ENCODE data around the gene ENPP3. TPM values are rescaled to one million over a fixed set of nuclear protein-coding genes. Genes with fewer than 3 reads are reported as not detected.

The ENPP3 gene
- total and polyA plus RNA-seq, 10 donors = 0.23 to 1.3 (median 0.54) TPM

GRCh38 chr6:131758920-131759319 is 121.8 kb downstream of the ENPP3 start:
- Histone ChIP-seq H3K27ac (no peak overlapping the region), H3K4me3 (no peak overlapping the region), H3K4me1 (no peaks in the 10 kb centered on the region), H3K9me3 (no peaks in the 10 kb centered on the region), H3K36me3 (no peaks in the 10 kb centered on the region), H3K27me3 (replicated peaks in 1 of 7) (no peaks in the 10 kb centered on the region)
- DNase-seq = no peak
- no peak for TF ChIP-seq POLR2A (IDR thresholded peaks at IDR 0.05)
- no peak for TF ChIP-seq POLR2AphosphoS5 (IDR thresholded peaks at IDR 0.05)
- no peak for TF ChIP-seq CTCF (IDR thresholded peaks at IDR 0.05 in 8 of 11, conservative IDR thresholded peaks at IDR 0.05 in 3 of 11)
- intact Hi-C loops (cut with DNase I; ENCODE audit: low total_unique reads) = no loop called here
- 82 to 95% (median 92%) methylated on average over 4 of the region's 4 CpGs for WGBS, 5 donors

GRCh38 chr6:131761060-131761761 is 124.1 kb downstream of the ENPP3 start:
- no peaks in the 10 kb centered on the region for H3K4me1 ChIP-seq
- no peaks in the 10 kb centered on the region for H3K9me3 ChIP-seq
- no peaks in the 10 kb centered on the region for H3K36me3 ChIP-seq
- TF ChIP-seq POLR2AphosphoS5 (IDR thresholded peaks at IDR 0.05) = no peak
- no peak for TF ChIP-seq CTCF (IDR thresholded peaks at IDR 0.05 in 8 of 11, conservative IDR thresholded peaks at IDR 0.05 in 3 of 11)
- no peak for TF ChIP-seq POLR2A (IDR thresholded peaks at IDR 0.05)
- H3K27ac ChIP-seq = no peak overlapping the region
- H3K27me3 ChIP-seq (replicated peaks in 1 of 7) = no peaks in the 10 kb centered on the region
- no peak for DNase-seq
- intact Hi-C loops (cut with DNase I; ENCODE audit: low total_unique reads) = no loop called here
- 75 to 89% (median 80%) methylated on average over 6 of the region's 6 CpGs for WGBS, 5 donors
- H3K4me3 ChIP-seq = no peak overlapping the region

- H3K4me3 ChIP-seq = no peak overlapping the region
- H3K27me3 ChIP-seq (replicated peaks in 1 of 7) = no peaks in the 10 kb centered on the region
- no peaks in the 10 kb centered on the region for H3K36me3 ChIP-seq
- no peak for DNase-seq
- no peaks in the 10 kb centered on the region for H3K4me1 ChIP-seq
- H3K9me3 ChIP-seq = no peaks in the 10 kb centered on the region
- TF ChIP-seq POLR2A (IDR thresholded peaks at IDR 0.05) = no peak
- TF ChIP-seq CTCF (IDR thresholded peaks at IDR 0.05 in 8 of 11, conservative IDR thresholded peaks at IDR 0.05 in 3 of 11) = no peak
- TF ChIP-seq POLR2AphosphoS5 (IDR thresholded peaks at IDR 0.05) = no peak
- WGBS, 5 donors = 43 to 69% (median 46%) methylated on average over 1 of the region's 1 CpG
- intact Hi-C loops (cut with DNase I; ENCODE audit: low total_unique reads) = no loop called here
- H3K27ac ChIP-seq = no peak overlapping the region
Observed at GRCh38 chr6:131761762-131762067, 124.6 kb downstream of the ENPP3 start.

GRCh38 chr6:131762984-131763383 is 125.9 kb downstream of the ENPP3 start:
- 82 to 96% (median 85%) methylated on average over 2 of the region's 2 CpGs for WGBS, 5 donors
- no peaks in the 10 kb centered on the region for H3K9me3 ChIP-seq
- no peaks in the 10 kb centered on the region for H3K36me3 ChIP-seq
- intact Hi-C loops (cut with DNase I; ENCODE audit: low total_unique reads) = no loop called here
- no peak overlapping the region for H3K4me3 ChIP-seq
- no peaks in the 10 kb centered on the region for H3K27me3 ChIP-seq (replicated peaks in 1 of 7)
- no peaks in the 10 kb centered on the region for H3K4me1 ChIP-seq
- TF ChIP-seq POLR2A (IDR thresholded peaks at IDR 0.05) (no peak), POLR2AphosphoS5 (IDR thresholded peaks at IDR 0.05) (no peak), CTCF (IDR thresholded peaks at IDR 0.05 in 8 of 11, conservative IDR thresholded peaks at IDR 0.05 in 3 of 11) (no peak)
- H3K27ac ChIP-seq = no peak overlapping the region
- DNase-seq = no peak
